Fibroblast of lung (primary cell): Measurements from ENCODE around the gene USP32. TPM values are rescaled to one million over a fixed set of nuclear protein-coding genes. Genes with fewer than 3 reads are reported as not detected.

Experiments
- DNase-seq, 2 donors: peaks; one replicate each; pipeline versions ENCODE4 v3.0.0 to v3.0.0-alpha.2; 2010; ENCODE audit warnings: low read depth in 2 of 2
- H2AFZ ChIP-seq: 2 replicates; pipeline ENCODE4 v1.5.1; 2012; ENCODE audit warnings: low read length, control low read depth, inconsistent platforms
- H3K27ac ChIP-seq: 2 replicates; pipeline ENCODE4 v1.5.1; 2011; ENCODE audit warnings: low read length, control low read depth; ENCODE audit not compliant: insufficient read depth
- H3K27me3 ChIP-seq: 2 replicates; pipeline ENCODE4 v1.5.1; 2011; ENCODE audit warnings: mild to moderate bottlenecking, low read length; ENCODE audit not compliant: control insufficient read depth, insufficient read depth
- H3K36me3 ChIP-seq: 2 replicates; pipeline ENCODE4 v1.5.1; 2011; ENCODE audit warnings: low read length; ENCODE audit not compliant: control insufficient read depth, insufficient read depth
- H3K4me1 ChIP-seq: 2 replicates; pipeline ENCODE4 v1.5.1; 2011; ENCODE audit warnings: low read length; ENCODE audit not compliant: control insufficient read depth, insufficient read depth; ENCODE audit errors: extremely low read depth
- H3K4me2 ChIP-seq: 2 replicates; pipeline ENCODE4 v1.5.1; 2011; ENCODE audit warnings: low read length, control low read depth; ENCODE audit not compliant: insufficient read depth; ENCODE audit errors: extremely low read depth
- H3K4me3 ChIP-seq, 4 experiments: fragments of 200-600 bp in 1 of 4; sonication (generic) in 1 of 4; replicated peaks in 1 of 4; 2 replicates each; pipeline ENCODE4 v1.5.1; 2011 to 2016; ENCODE audit warnings: low read length in 4 of 4, low read depth in 3 of 4, mild to moderate bottlenecking in 3 of 4, control low read depth in 2 of 4, inconsistent platforms in 1 of 4, mixed read lengths in 1 of 4; ENCODE audit not compliant: insufficient read depth in 1 of 4; ENCODE audit errors: control extremely low read depth in 1 of 4
- H3K79me2 ChIP-seq: 2 replicates; pipeline ENCODE4 v1.5.1; 2012; ENCODE audit warnings: mild to moderate bottlenecking, low read length, inconsistent platforms; ENCODE audit not compliant: control insufficient read depth, insufficient read depth
- H3K9ac ChIP-seq: 2 replicates; pipeline ENCODE4 v1.5.1; 2011; ENCODE audit warnings: mild to moderate bottlenecking, low read length, control low read depth; ENCODE audit not compliant: insufficient read depth
- H3K9me3 ChIP-seq: 2 replicates; pipeline ENCODE4 v1.5.1; 2012; ENCODE audit warnings: low read depth, low read length; ENCODE audit not compliant: control insufficient read depth, insufficient read depth
- H4K20me1 ChIP-seq: 2 replicates; pipeline ENCODE4 v1.5.1; 2011; ENCODE audit warnings: low read length; ENCODE audit not compliant: control insufficient read depth, insufficient read depth; ENCODE audit errors: extremely low read depth
- EZH2 ChIP-seq: IDR thresholded peaks from 2 replicates; pipeline ENCODE4 v1.5.1; 2012; ENCODE audit warnings: low read length, control low read depth, mild to moderate bottlenecking; ENCODE audit errors: missing control alignments
- polyA plus RNA-seq, 2 donors: library from polyadenylated mRNA; depleted of rRNA in 1 of 2; stranded (reverse) in 1 of 2; unstranded in 1 of 2; fragments of >200 nt; gene quantifications; 2 replicates each; pipeline ENCODE4 v1.2.1, GENCODE V29; 2011 to 2012; ENCODE audit warnings: missing spikeins in 1 of 2
- total RNA-seq: library from RNA; depleted of rRNA; stranded (reverse); fragments of >200 nt; gene quantifications from 2 replicates; pipeline ENCODE4 v1.2.1, GENCODE V29; 2014
- TF ChIP-seq, protein P1 (sequence below), 2 donors: IDR thresholded peaks in 1 of 2; conservative IDR thresholded peaks in 1 of 2; 1 replicate in 1 of 2; 2 replicates in 1 of 2; pipeline ENCODE4 v1.5.1; 2011 to 2012; ENCODE audit warnings: low read length in 2 of 2, control low read depth in 1 of 2, inconsistent platforms in 1 of 2, low read depth in 1 of 2, mild to moderate bottlenecking in 1 of 2

Gene USP32
- total and polyA plus RNA-seq, 2 donors (not counting 1 experiment from before 2014, with no cell fraction given): 40.1 to 82.7 TPM

GRCh38 chr17:60157487-60158040 is 234.4 kb downstream of the USP32 start:
- no peak overlapping the region for H3K9ac ChIP-seq
- H3K27me3 ChIP-seq: peaks cover 10% of the 10 kb centered on the region
- no peaks in the 10 kb centered on the region for H3K79me2 ChIP-seq
- no peaks in the 10 kb centered on the region for H3K9me3 ChIP-seq
- DNase-seq: no peak
- no peak overlapping the region for H2AFZ ChIP-seq
- H3K4me1 ChIP-seq: no peaks in the 10 kb centered on the region
- peak; percentile 32 for TF ChIP-seq EZH2
- TF ChIP-seq, protein P1, sequence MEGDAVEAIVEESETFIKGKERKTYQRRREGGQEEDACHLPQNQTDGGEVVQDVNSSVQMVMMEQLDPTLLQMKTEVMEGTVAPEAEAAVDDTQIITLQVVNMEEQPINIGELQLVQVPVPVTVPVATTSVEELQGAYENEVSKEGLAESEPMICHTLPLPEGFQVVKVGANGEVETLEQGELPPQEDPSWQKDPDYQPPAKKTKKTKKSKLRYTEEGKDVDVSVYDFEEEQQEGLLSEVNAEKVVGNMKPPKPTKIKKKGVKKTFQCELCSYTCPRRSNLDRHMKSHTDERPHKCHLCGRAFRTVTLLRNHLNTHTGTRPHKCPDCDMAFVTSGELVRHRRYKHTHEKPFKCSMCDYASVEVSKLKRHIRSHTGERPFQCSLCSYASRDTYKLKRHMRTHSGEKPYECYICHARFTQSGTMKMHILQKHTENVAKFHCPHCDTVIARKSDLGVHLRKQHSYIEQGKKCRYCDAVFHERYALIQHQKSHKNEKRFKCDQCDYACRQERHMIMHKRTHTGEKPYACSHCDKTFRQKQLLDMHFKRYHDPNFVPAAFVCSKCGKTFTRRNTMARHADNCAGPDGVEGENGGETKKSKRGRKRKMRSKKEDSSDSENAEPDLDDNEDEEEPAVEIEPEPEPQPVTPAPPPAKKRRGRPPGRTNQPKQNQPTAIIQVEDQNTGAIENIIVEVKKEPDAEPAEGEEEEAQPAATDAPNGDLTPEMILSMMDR (conservative IDR thresholded peaks at IDR 0.05 in 1 of 2, IDR thresholded peaks at IDR 0.05 in 1 of 2; ENCODE audit: low read depth in 1 of 2, low read length in 2 of 2): no peak
- H3K4me3 ChIP-seq: no peak overlapping the region
- H3K27ac ChIP-seq: no peak overlapping the region
- no peak overlapping the region for H3K4me2 ChIP-seq
- no peaks in the 10 kb centered on the region for H4K20me1 ChIP-seq
- H3K36me3 ChIP-seq: no peaks in the 10 kb centered on the region

DNA sequence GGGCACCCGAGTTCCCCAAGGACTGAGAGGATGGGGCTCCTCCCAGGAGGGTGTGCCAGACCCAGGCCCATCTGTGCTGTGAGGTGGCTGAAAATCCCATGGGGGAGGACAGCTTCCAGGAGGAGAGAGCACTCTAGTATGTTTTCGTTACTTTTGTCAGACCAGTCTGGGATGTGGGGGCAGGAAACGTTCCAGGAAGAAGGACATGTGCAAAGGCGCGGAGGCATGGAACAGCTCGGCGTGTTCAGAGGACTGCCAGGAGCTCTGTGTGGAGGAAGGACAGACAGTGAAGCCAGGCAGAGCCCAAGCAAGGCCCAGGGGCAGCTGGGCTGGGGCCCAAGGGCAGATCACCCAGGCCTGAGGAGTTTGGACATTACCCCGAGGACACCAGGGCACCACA is 235.2 kb downstream of the USP32 start:
- Histone ChIP-seq H2AFZ (no peak overlapping the region), H3K4me1 (no peaks in the 10 kb centered on the region), H3K9ac (no peak overlapping the region), H3K27me3 (peaks cover 17% of the 10 kb centered on the region), H3K36me3 (no peaks in the 10 kb centered on the region), H3K4me3 (no peak overlapping the region), H3K27ac (no peak overlapping the region), H4K20me1 (no peaks in the 10 kb centered on the region), H3K9me3 (no peaks in the 10 kb centered on the region), H3K79me2 (no peaks in the 10 kb centered on the region), H3K4me2 (no peak overlapping the region)
- no peak for TF ChIP-seq EZH2
- TF ChIP-seq, protein P1 (conservative IDR thresholded peaks at IDR 0.05 in 1 of 2, IDR thresholded peaks at IDR 0.05 in 1 of 2; ENCODE audit: low read depth in 1 of 2, low read length in 2 of 2): no peak
- DNase-seq: no peak

DNA sequence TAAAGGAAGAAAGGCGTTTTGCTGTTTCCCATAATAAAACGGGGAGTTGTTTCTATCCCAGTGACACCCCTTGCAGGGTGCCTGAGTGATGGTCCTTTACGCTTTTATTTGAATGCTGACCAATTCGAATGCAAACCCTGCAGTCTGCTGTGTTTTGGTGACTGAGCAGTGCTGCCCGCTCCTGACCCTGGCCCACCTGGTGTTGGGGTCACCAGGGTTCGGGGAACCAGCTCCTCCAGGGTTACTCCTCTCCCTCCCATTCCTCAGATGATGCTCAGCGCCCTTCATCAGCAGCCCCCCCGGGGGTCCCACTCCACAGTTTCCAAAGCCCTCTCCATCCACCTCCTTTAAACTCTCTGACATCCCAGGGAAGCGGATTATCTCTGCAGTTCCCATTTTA is 236.1 kb downstream of the USP32 start:
- no peak for TF ChIP-seq EZH2

More for the DNA sequence above, 236.1 kb downstream of the USP32 start:
- Histone ChIP-seq H3K9ac (no peak overlapping the region), H3K27ac (no peak overlapping the region), H3K79me2 (no peaks in the 10 kb centered on the region), H3K36me3 (no peaks in the 10 kb centered on the region), H2AFZ (no peak overlapping the region), H3K4me1 (no peaks in the 10 kb centered on the region), H3K9me3 (no peaks in the 10 kb centered on the region), H4K20me1 (no peaks in the 10 kb centered on the region), H3K4me2 (no peak overlapping the region), H3K27me3 (peaks cover 27% of the 10 kb centered on the region), H3K4me3 (no peak overlapping the region)
- DNase-seq: no peak
